K562 (cell line): Measurements from ENCODE around the gene CTXN1. TPM values are rescaled to one million over a fixed set of nuclear protein-coding genes. Genes with fewer than 3 reads are reported as not detected.

Source experiments
- ELF4 ChIP-seq: fragments of 450-650 bp; formaldehyde crosslinking; IDR thresholded peaks from 2 replicates; pipeline ENCODE4 v1.4.0; 2022; ENCODE audit warnings: missing genetic modification characterization
- EP300 ChIP-seq: IDR thresholded peaks from 2 replicates; pipeline ENCODE4 v1.6.1; 2012; ENCODE audit warnings: low read length, improper control_type of control experiment
- ETS2 ChIP-seq: IDR thresholded peaks from 2 replicates; pipeline ENCODE4 v1.6.1; 2016; ENCODE audit warnings: borderline replicate concordance, missing genetic modification characterization, mild to moderate bottlenecking, moderate library complexity, missing compliant biosample characterization; ENCODE audit not compliant: poor library complexity, severe bottlenecking
- FOXJ2 ChIP-seq: fragments of 200-800 bp; sonication (Bioruptor generic); IDR thresholded peaks from 2 replicates; pipeline ENCODE4 v1.6.1; 2016; ENCODE audit warnings: missing genetic modification characterization, missing compliant biosample characterization
- FOXK2 ChIP-seq, 2 experiments: fragments of 450-650 bp; IDR thresholded peaks in 1 of 2; conservative IDR thresholded peaks in 1 of 2; 2 replicates each; pipeline ENCODE4 v1.6.1; 2016; ENCODE audit warnings: low read depth in 2 of 2, mild to moderate bottlenecking in 1 of 2
- FOXP1 ChIP-seq: sonication (generic); formaldehyde crosslinking; IDR thresholded peaks from 2 replicates; pipeline ENCODE4 v1.8.0; 2022; ENCODE audit warnings: mild to moderate bottlenecking, missing genetic modification reagents
- HES1 ChIP-seq: fragments of 450-650 bp; IDR thresholded peaks from 2 replicates; pipeline ENCODE4 v1.6.1; 2016; ENCODE audit warnings: low read depth, mild to moderate bottlenecking, moderate library complexity
- HMG20A ChIP-seq: fragments of 450-650 bp; formaldehyde crosslinking; conservative IDR thresholded peaks from 2 replicates; pipeline ENCODE4 v1.4.0; 2020; ENCODE audit warnings: mild to moderate bottlenecking, mixed read lengths
- HMG20B ChIP-seq: fragments of 250-450 bp; sonication (Bioruptor Pico); IDR thresholded peaks from 2 replicates; pipeline ENCODE4 v1.5.0; 2021; ENCODE audit warnings: mild to moderate bottlenecking
- JUND ChIP-seq, 2 experiments: IDR thresholded peaks; 2 replicates in 1 of 2; 3 replicates in 1 of 2; pipeline ENCODE4 v1.6.1; 2011; ENCODE audit warnings: borderline replicate concordance in 2 of 2, low read depth in 2 of 2, low read length in 2 of 2, improper control_type of control experiment in 1 of 2, missing biosample characterization in 1 of 2, missing genetic modification characterization in 1 of 2, missing genetic modification reagents in 1 of 2
- KAT2B ChIP-seq: IDR thresholded peaks from one replicate; pipeline ENCODE4 v1.6.1; 2012; ENCODE audit warnings: low read depth, mild to moderate bottlenecking, control low read depth, inconsistent platforms, low read length, moderate library complexity
- NCOR1 ChIP-seq: fragments of 450-650 bp; IDR thresholded peaks from 2 replicates; pipeline ENCODE4 v1.6.1; 2016; ENCODE audit warnings: mild to moderate bottlenecking, moderate library complexity
- PURB ChIP-seq: sonication (generic); formaldehyde crosslinking; IDR thresholded peaks from 2 replicates; pipeline ENCODE4 v1.9.0; 2021; ENCODE audit warnings: low read depth, mild to moderate bottlenecking, missing genetic modification reagents
- SAP30 ChIP-seq: fragments of 200-600 bp; sonication (generic); IDR thresholded peaks from 2 replicates; pipeline ENCODE4 v1.6.1; 2012; ENCODE audit warnings: borderline replicate concordance, low read depth, mild to moderate bottlenecking, moderate library complexity, low read length, control low read depth, inconsistent platforms; ENCODE audit not compliant: insufficient read depth, poor library complexity, severe bottlenecking
- SMARCB1 ChIP-seq: IDR thresholded peaks from 2 replicates; pipeline ENCODE4 v1.6.1; 2011; ENCODE audit warnings: improper control_type of control experiment, low read depth; ENCODE audit not compliant: insufficient read length
- TCF7L2 ChIP-seq: fragments of 150-350 bp; IDR thresholded peaks from 2 replicates; pipeline ENCODE4 v1.6.1; 2016; ENCODE audit warnings: low read depth, mild to moderate bottlenecking, low read length, moderate library complexity
- TRIM28 ChIP-seq: fragments of 450-650 bp; IDR thresholded peaks from 2 replicates; pipeline ENCODE4 v1.6.1; 2017
- ZBTB8A ChIP-seq: fragments of 450-650 bp; IDR thresholded peaks from 2 replicates; pipeline ENCODE4 v1.6.1; 2018; ENCODE audit warnings: mild to moderate bottlenecking, moderate library complexity; ENCODE audit not compliant: partially characterized antibody
- ZNF408 ChIP-seq: fragments of 250-450 bp; sonication (Bioruptor Pico); IDR thresholded peaks from 2 replicates; pipeline ENCODE4 v1.4.0; 2020; ENCODE audit warnings: low read depth, mild to moderate bottlenecking, moderate library complexity
- ZNF41 ChIP-seq: fragments of 250-450 bp; sonication (Bioruptor Pico); conservative IDR thresholded peaks from 2 replicates; pipeline ENCODE4 v1.4.0; 2020; ENCODE audit warnings: mild to moderate bottlenecking
- ZNF592 ChIP-seq: fragments of 450-650 bp; IDR thresholded peaks from 2 replicates; pipeline ENCODE4 v1.6.1; 2017; ENCODE audit warnings: antibody characterized with exemption, mild to moderate bottlenecking
- ZNF778 ChIP-seq: fragments of 450-650 bp; formaldehyde crosslinking; IDR thresholded peaks from 2 replicates; pipeline ENCODE4 v1.4.0; 2020; ENCODE audit warnings: mild to moderate bottlenecking, moderate library complexity
- polyA plus RNA-seq, 8 experiments: library from polyadenylated mRNA; depleted of rRNA in 4 of 8; stranded (reverse) in 5 of 8; unstranded in 3 of 8; fragments of >200 nt; fragmentation: Nextera tagmentation in 2 of 8; fragmentation: Illumina TruSeq in 1 of 8; extraction: Ambion mirVana in 2 of 8; extraction: Trizol in 1 of 8; gene quantifications; 2 replicates each; pipeline versions ENCODE4 v1.2.1 to v1.2.3, GENCODE V29; 2011 to 2014; ENCODE audit warnings: inconsistent platforms in 1 of 8, missing spikeins in 1 of 8
- total RNA-seq, 7 experiments: library from RNA; depleted of rRNA in 6 of 7; stranded (reverse); fragments of >200 nt in 6 of 7; fragmentation: Illumina TruSeq in 2 of 7; extraction: Trizol in 2 of 7; gene quantifications; 2 replicates each; pipeline versions ENCODE4 v1.2.1 to v1.2.3, GENCODE V29; 2011 to 2021; ENCODE audit warnings: low replicate concordance in 1 of 7
- TF ChIP-seq, protein P1 (sequence below), 2 experiments: fragments of 450-650 bp in 1 of 2; sonication (generic) in 1 of 2; formaldehyde crosslinking; conservative IDR thresholded peaks; 2 replicates each; pipeline versions ENCODE4 v1.4.0 to v1.8.1; 2020 to 2022; ENCODE audit warnings: mild to moderate bottlenecking in 1 of 2, missing genetic modification reagents in 1 of 2

CTXN1 gene
- total and polyA plus RNA-seq, 9 of the 15 experiments (the other 6 are each of a cell fraction or from before 2014, with no cell fraction given): 0.15 to 37.4 (median 1.8) TPM; not detected in 2

DNA sequence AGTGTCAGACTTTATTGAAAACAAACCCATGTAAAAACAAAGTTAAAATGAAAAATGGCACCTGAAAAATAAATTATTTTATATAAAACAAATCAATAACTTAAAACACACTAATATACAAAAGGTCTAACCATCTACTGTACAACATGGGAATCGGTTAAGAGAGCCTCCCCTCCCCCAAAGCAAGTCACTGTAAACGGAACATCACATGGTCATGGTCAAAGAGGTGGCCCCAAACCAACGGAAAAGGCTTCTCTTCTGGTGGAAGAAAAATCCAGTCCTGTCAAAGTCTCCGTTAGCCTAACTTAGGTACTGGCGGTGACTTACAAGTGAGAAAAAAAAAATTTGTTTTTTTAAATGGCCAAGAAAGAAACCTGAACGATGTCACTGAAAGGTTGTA is 33.3 kb upstream of the CTXN1 start (continued):
- TF ChIP-seq ZNF592: 0 out of 2 replicates have a peak, but pooled peaks have one; percentile 15
- no peak for TF ChIP-seq ZNF41
- 0 out of 2 replicates have a peak, but pooled peaks have one; percentile 4 for TF ChIP-seq JUND (IDR thresholded peaks at IDR 0.05; ENCODE audit: borderline replicate concordance, low read depth, low read length)
- no peak for TF ChIP-seq JUND (tag; IDR thresholded peaks at IDR 0.05; ENCODE audit: borderline replicate concordance, low read depth, low read length)
- TF ChIP-seq FOXK2 (conservative IDR thresholded peaks at IDR 0.05 in 1 of 2, IDR thresholded peaks at IDR 0.05 in 1 of 2; ENCODE audit: low read depth in 2 of 2): peak in 1 of 2 experiments; percentile 16; a peak in 1 of 4 replicates
- no peak for TF ChIP-seq HMG20B (CRISPR knock-in tag)
- TF ChIP-seq PURB (CRISPR knock-in tag): no peak
- no peak for TF ChIP-seq TRIM28
- TF ChIP-seq ELF4 (CRISPR knock-in tag): no peak
- no peak for TF ChIP-seq TCF7L2
- no peak for TF ChIP-seq HES1
- TF ChIP-seq ZNF778 (CRISPR knock-in tag): no peak
- no peak for TF ChIP-seq SMARCB1
- peak; percentile 18; the same call in 1 of the 2 replicates for TF ChIP-seq EP300
- TF ChIP-seq SAP30: no peak
- TF ChIP-seq ZNF408 (CRISPR knock-in tag): no peak
- no peak for TF ChIP-seq NCOR1
- no peak for TF ChIP-seq HMG20A
- TF ChIP-seq ZBTB8A: no peak
- TF ChIP-seq, protein P1, sequence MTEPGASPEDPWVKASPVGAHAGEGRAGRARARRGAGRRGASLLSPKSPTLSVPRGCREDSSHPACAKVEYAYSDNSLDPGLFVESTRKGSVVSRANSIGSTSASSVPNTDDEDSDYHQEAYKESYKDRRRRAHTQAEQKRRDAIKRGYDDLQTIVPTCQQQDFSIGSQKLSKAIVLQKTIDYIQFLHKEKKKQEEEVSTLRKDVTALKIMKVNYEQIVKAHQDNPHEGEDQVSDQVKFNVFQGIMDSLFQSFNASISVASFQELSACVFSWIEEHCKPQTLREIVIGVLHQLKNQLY (CRISPR knock-in tag; conservative IDR thresholded peaks at IDR 0.05): no peak
- no peak for TF ChIP-seq FOXP1 (CRISPR knock-in tag)
- TF ChIP-seq ETS2: no peak
- TF ChIP-seq KAT2B: no peak
- TF ChIP-seq FOXJ2: no peak
